Mesodermal cell (in vitro differentiated cells): ENCODE results near the gene ARRB2.

Source experiments
- H3K27ac ChIP-seq: 2 replicates; pipeline ENCODE4 v1.7.0; 2013; ENCODE audit warnings: mild to moderate bottlenecking, low read depth, low read length, moderate library complexity; ENCODE audit not compliant: severe bottlenecking
- H3K36me3 ChIP-seq: 2 replicates; pipeline ENCODE4 v1.7.1; 2013; ENCODE audit warnings: mild to moderate bottlenecking, low read length, moderate library complexity; ENCODE audit not compliant: control insufficient read depth, insufficient read depth
- H3K4me1 ChIP-seq: one replicate; pipeline ENCODE4 v1.7.1; 2013; ENCODE audit warnings: mild to moderate bottlenecking, low read length; ENCODE audit not compliant: insufficient read depth, control insufficient read depth, poor library complexity, severe bottlenecking
- H3K4me3 ChIP-seq: 2 replicates; pipeline ENCODE4 v1.7.0; 2013; ENCODE audit warnings: low read length, control low read depth, mild to moderate bottlenecking; ENCODE audit not compliant: insufficient read depth, poor library complexity, severe bottlenecking; ENCODE audit errors: extremely low read depth
- H3K9me3 ChIP-seq: 2 replicates; pipeline ENCODE4 v1.7.1; 2013; ENCODE audit warnings: mild to moderate bottlenecking, low read length, moderate library complexity; ENCODE audit not compliant: control insufficient read depth
- WGBS, 2 experiments: methylation state at CpG; one replicate each; pipeline ENCODE4 v1.1.5; 2013; ENCODE audit warnings: missing lambda C conversion rate in 2 of 2; ENCODE audit not compliant: insufficient coverage in 2 of 2; 5-methylcytosine and 5-hydroxymethylcytosine counted together

Gene ARRB2

GRCh38 chr17:4753392-4753791, 43.0 kb downstream of the ARRB2 start:
- WGBS, 2 experiments, result no CpG with 5 or more reads among the region's 1 CpG
- H3K36me3 ChIP-seq, result no peaks in the 10 kb centered on the region
- no peak overlapping the region for H3K27ac ChIP-seq
- H3K4me1 ChIP-seq, result no peaks in the 10 kb centered on the region
- no peak overlapping the region for H3K4me3 ChIP-seq
- no peaks in the 10 kb centered on the region for H3K9me3 ChIP-seq

- Histone ChIP-seq H3K4me3 (no peak overlapping the region), H3K27ac (no peak overlapping the region), H3K4me1 (no peaks in the 10 kb centered on the region), H3K9me3 (no peaks in the 10 kb centered on the region), H3K36me3 (no peaks in the 10 kb centered on the region)
- WGBS, 2 experiments, result 96 to 97% methylated on average over 4 to 10 of the region's 10 CpGs
Observed at GRCh38 chr17:4759776-4760236, 49.4 kb downstream of the ARRB2 start.

DNA sequence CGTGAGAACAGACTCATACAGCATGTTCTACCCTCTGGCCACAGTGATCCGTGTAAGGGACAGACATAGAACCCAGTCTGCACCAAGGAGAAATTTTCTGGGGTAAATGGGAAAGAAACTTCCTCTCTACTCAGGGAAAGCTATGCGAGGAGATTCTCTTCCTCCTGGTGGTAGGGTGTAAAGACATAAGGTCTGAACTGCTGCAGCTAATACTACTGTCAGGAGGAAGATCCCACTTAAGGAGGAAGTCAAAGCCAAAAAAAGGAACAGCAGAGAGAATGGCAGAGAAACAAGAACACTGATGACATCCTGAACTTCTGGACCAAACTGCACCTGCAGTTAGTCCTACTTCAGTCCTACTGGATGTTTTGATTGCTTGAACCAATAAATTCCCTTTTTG, 54.2 kb downstream of the ARRB2 start:
- 100% methylated on average over 1 of the region's 3 CpGs; no CpG with 5 or more reads in 1 of the 2 experiments for WGBS, 2 experiments
- Histone ChIP-seq H3K4me3 (no peak overlapping the region), H3K9me3 (no peaks in the 10 kb centered on the region), H3K36me3 (no peaks in the 10 kb centered on the region), H3K27ac (no peak overlapping the region), H3K4me1 (peaks cover 3% of the 10 kb centered on the region)

GRCh38 chr17:4766201-4766600, 55.8 kb downstream of the ARRB2 start:
- Histone ChIP-seq H3K27ac (no peak overlapping the region), H3K36me3 (no peaks in the 10 kb centered on the region), H3K4me3 (no peak overlapping the region), H3K9me3 (no peaks in the 10 kb centered on the region), H3K4me1 (peaks cover 6% of the 10 kb centered on the region)
- 93 to 100% methylated on average over 1 to 3 of the region's 3 CpGs for WGBS, 2 experiments

- WGBS, 2 experiments, result 91 to 96% methylated on average over 5 to 7 of the region's 9 CpGs
- Histone ChIP-seq H3K36me3 (no peaks in the 10 kb centered on the region), H3K9me3 (no peaks in the 10 kb centered on the region), H3K4me1 (peaks cover 6% of the 10 kb centered on the region), H3K27ac (no peak overlapping the region), H3K4me3 (no peak overlapping the region)
Observed at GRCh38 chr17:4766723-4767122, 56.3 kb downstream of the ARRB2 start.

- Histone ChIP-seq H3K36me3 (no peaks in the 10 kb centered on the region), H3K4me1 (peaks cover 6% of the 10 kb centered on the region), H3K27ac (no peak overlapping the region), H3K4me3 (no peak overlapping the region), H3K9me3 (no peaks in the 10 kb centered on the region)
- WGBS, 2 experiments, result 83 to 89% methylated on average over 3 to 4 of the region's 6 CpGs
Observed at GRCh38 chr17:4768298-4768697, 57.9 kb downstream of the ARRB2 start.

- H3K36me3 ChIP-seq, result no peaks in the 10 kb centered on the region
- WGBS, 2 experiments, result 89 to 100% methylated on average over 2 of the region's 2 CpGs
- no peak overlapping the region for H3K4me3 ChIP-seq
- H3K27ac ChIP-seq, result no peak overlapping the region
- H3K9me3 ChIP-seq, result no peaks in the 10 kb centered on the region
- H3K4me1 ChIP-seq, result peaks cover 6% of the 10 kb centered on the region
Observed at GRCh38 chr17:4769628-4770027, 59.2 kb downstream of the ARRB2 start.
